ENCODE data around the gene FBXL2.

The FBXL2 gene

DNA sequence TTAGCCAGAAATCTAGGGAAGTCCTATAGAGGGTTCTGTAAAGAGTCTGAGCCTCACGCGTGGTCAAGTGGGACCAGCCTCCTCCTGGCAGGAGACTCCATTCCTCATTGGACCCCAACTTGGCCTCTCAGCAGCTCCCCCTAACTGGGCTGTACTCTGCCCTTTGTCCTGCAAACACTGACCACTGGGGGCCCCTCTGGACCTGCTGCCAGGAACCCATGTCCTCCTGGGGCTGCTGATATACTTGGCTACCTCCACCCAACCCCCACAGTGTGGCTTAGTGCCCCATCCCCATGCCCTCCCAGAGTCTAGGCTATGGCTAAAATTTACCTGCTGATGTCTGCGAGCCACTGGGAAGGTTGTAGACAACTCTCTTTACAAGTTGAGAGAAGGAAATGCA is 100.2 kb downstream of the FBXL2 start:
- TF ChIP-seq, protein P1, sequence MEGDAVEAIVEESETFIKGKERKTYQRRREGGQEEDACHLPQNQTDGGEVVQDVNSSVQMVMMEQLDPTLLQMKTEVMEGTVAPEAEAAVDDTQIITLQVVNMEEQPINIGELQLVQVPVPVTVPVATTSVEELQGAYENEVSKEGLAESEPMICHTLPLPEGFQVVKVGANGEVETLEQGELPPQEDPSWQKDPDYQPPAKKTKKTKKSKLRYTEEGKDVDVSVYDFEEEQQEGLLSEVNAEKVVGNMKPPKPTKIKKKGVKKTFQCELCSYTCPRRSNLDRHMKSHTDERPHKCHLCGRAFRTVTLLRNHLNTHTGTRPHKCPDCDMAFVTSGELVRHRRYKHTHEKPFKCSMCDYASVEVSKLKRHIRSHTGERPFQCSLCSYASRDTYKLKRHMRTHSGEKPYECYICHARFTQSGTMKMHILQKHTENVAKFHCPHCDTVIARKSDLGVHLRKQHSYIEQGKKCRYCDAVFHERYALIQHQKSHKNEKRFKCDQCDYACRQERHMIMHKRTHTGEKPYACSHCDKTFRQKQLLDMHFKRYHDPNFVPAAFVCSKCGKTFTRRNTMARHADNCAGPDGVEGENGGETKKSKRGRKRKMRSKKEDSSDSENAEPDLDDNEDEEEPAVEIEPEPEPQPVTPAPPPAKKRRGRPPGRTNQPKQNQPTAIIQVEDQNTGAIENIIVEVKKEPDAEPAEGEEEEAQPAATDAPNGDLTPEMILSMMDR (IDR thresholded peaks at IDR 0.05; ENCODE audit: low read depth, low read length, missing control alignments) = no peak
- DNase-seq (ENCODE audit: extremely low read depth, low read depth) = no peak
- no peak overlapping the region for H3K4me3 ChIP-seq (replicated peaks; ENCODE audit: low read depth, low read length)

DNA sequence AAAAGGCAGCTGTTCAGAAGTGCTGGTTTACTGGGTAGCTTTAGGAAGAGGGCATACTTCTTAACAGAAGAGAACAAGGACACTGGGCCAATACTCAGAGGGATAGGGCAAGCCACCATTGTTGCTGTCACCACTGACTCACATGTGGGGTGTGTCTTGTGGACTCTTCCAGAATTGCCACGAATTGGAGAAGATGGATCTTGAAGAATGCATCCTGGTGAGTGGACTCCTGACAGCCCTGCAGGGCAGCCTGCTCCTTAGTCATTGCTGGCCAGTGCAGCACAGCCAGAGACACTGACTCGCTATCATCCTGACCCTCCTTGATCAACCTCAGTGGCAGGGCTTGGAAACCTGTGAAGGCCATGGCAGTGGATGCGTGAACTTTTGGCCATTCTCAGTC is 100.7 kb downstream of the FBXL2 start:
- no peak for DNase-seq (ENCODE audit: extremely low read depth, low read depth)
- TF ChIP-seq, protein P1 (IDR thresholded peaks at IDR 0.05; ENCODE audit: low read depth, low read length, missing control alignments) = no peak
- H3K4me3 ChIP-seq (replicated peaks; ENCODE audit: low read depth, low read length) = no peak overlapping the region

DNA sequence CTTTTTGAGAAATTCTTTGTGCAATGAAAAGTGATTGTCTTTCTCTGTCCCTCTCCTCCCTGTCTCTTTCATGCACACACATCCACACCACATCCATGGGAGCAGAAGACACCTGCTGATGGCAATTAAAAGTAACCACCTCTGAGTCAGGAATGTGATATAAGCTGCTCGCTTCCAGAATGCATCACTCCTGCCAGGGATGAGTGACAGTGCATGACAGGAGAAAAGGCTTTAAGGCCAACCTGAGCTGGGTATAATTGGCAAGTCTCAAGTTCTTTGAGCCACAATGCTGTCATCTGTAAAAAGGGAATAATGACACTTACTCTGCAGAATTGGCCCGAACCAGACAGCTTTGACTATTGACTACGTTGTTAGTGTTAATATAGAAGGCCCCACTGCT is 103.4 kb downstream of the FBXL2 start:
- H3K4me3 ChIP-seq (replicated peaks; ENCODE audit: low read depth, low read length) = no peak overlapping the region
- TF ChIP-seq, protein P1 (IDR thresholded peaks at IDR 0.05; ENCODE audit: low read depth, low read length, missing control alignments) = no peak
- no peak for DNase-seq (ENCODE audit: extremely low read depth, low read depth)

DNA sequence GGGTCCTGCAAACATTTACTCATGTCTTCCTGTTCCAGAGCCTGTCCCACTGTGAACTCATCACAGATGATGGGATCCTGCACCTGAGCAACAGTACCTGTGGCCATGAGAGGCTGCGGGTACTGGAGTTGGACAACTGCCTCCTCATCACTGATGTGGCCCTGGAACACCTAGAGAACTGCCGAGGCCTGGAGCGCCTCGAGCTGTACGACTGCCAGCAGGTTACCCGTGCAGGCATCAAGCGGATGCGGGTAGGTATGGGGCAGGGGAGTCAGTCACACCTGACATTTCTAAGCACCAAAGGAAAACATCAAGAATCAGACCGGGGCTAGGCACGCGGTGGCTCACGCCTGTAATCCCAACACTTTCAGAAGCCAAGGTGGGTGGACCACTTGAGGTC is 106.7 kb downstream of the FBXL2 start:
- TF ChIP-seq, protein P1 (IDR thresholded peaks at IDR 0.05; ENCODE audit: low read depth, low read length, missing control alignments) = no peak
- no peak for DNase-seq (ENCODE audit: extremely low read depth, low read depth)
- no peak overlapping the region for H3K4me3 ChIP-seq (replicated peaks; ENCODE audit: low read depth, low read length)

DNA sequence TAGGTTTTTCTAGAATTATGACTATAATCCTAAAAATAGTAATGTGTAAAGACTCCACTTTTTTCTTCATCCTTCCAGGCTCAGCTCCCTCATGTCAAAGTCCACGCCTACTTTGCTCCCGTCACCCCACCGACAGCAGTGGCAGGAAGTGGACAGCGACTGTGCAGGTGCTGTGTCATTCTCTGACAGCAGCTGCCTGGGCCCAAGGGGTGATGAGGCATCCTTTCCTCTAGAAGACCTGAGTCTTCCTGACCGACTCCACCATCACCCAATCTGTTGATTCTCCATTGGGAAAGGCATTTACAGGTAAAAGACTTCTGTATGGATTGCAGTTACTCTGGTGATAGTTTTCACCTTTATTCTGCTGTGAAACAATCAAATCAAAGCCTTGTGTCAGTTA is 108.2 kb downstream of the FBXL2 start:
- TF ChIP-seq, protein P1 (IDR thresholded peaks at IDR 0.05; ENCODE audit: low read depth, low read length, missing control alignments) = no peak
- DNase-seq (ENCODE audit: extremely low read depth, low read depth) = no peak
- no peak overlapping the region for H3K4me3 ChIP-seq (replicated peaks; ENCODE audit: low read depth, low read length)

DNA sequence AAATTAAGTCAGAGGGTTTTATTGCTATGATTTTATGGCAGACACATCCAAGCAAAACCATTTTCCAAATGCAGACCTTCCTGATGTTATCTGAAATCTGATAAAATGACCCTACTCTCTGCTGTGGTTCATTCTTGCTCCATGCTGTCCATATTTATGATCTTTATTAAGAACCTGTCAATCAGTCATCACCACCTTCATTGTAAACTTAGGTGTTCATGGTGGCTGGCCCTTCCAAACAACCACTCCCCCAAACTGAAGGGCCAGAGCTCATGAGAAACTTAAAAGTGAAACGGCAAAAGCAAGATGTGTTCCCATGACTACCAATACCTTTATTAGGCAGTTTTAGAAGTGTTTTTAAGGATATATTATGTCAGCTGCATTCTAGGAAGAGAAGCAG is 109.4 kb downstream of the FBXL2 start:
- H3K4me3 ChIP-seq (replicated peaks; ENCODE audit: low read depth, low read length) = no peak overlapping the region
- TF ChIP-seq, protein P1 (IDR thresholded peaks at IDR 0.05; ENCODE audit: low read depth, low read length, missing control alignments) = no peak
- no peak for DNase-seq (ENCODE audit: extremely low read depth, low read depth)

DNA sequence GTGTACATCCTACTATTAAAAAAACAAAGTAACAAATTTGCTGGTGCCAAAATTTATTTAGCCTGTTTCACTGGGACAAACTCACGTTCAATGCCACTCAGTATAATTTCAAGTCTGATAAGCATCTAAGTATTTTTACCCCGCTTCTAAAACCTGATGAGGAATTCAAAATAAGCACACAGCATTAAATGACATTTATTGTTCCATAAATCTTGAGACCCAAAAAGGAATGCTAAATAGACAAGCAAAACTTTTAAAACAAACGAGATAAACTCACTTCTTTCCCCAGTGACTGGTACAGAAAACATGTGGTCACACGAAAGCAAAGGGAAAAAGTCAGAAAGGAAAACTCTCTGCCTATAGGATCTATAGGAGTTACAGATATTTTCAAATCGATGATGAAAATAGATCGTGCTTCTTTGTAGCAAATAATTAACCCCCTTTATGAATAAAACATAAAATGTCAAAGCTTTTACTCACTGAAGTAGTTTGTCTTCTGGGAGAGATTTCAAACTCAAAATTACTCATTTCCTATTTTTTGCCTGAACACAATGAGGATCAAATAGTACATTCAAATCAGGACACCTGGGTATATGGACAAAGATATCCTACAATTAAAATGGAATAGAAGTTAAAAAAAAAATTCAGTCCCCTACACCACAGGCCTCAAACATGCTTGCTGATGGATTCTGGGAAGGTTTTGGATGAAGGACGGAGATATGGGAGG is 111.3 kb downstream of the FBXL2 start:
- TF ChIP-seq, protein P1 (IDR thresholded peaks at IDR 0.05; ENCODE audit: low read depth, low read length, missing control alignments) = no peak

More for the DNA sequence above, 111.3 kb downstream of the FBXL2 start:
- no peak for DNase-seq (ENCODE audit: extremely low read depth, low read depth)
- no peak overlapping the region for H3K4me3 ChIP-seq (replicated peaks; ENCODE audit: low read depth, low read length)

Measured in HFF-Myc (cell line).